G401.6 (cell line): ENCODE results near the gene ASAP2.
A peak's percentile ranks its signal among the peaks of the same experiment; 100 is the strongest.
"Not testable (repeated sequence)": the region's sequence is repeated elsewhere in the genome, so short reads cannot be mapped to it uniquely, and the experiment has no call there.

Source experiments
- FAIRE-seq: peaks from 2 replicates; lab custom pipeline; 2012; peaks lifted over from hg19 to GRCh38; lab: Jason Lieb, UNC

ASAP2 gene

GRCh38 chr2:9212661-9213411 lies 6.2 kb downstream of the ASAP2 start:
- FAIRE-seq: no peak

GRCh38 chr2:9213477-9214051 lies 7.0 kb downstream of the ASAP2 start:
- FAIRE-seq: no peak

- FAIRE-seq: no peak
Observed at GRCh38 chr2:9214873-9215272, 8.3 kb downstream of the ASAP2 start.

- FAIRE-seq: no peak
Observed at GRCh38 chr2:9215680-9216079, 9.1 kb downstream of the ASAP2 start.

GRCh38 chr2:9216143-9216542 lies 9.5 kb downstream of the ASAP2 start:
- FAIRE-seq: not testable (repeated sequence)

GRCh38 chr2:9217838-9218770 lies 11.5 kb downstream of the ASAP2 start:
- FAIRE-seq: no peak

- FAIRE-seq: no peak
Observed at GRCh38 chr2:9219027-9219445, 12.4 kb downstream of the ASAP2 start.

- FAIRE-seq: peak; percentile 17
Observed at GRCh38 chr2:9220201-9220600, 13.6 kb downstream of the ASAP2 start.

GRCh38 chr2:9221223-9221622 lies 14.6 kb downstream of the ASAP2 start:
- FAIRE-seq: peak; percentile 36

- no peak for FAIRE-seq
Observed at GRCh38 chr2:9222239-9222892, 15.8 kb downstream of the ASAP2 start.

- no peak for FAIRE-seq
Observed at GRCh38 chr2:9222893-9223287, 16.3 kb downstream of the ASAP2 start.

GRCh38 chr2:9225806-9226205 lies 19.2 kb downstream of the ASAP2 start:
- FAIRE-seq: no peak

GRCh38 chr2:9226458-9227380 lies 20.1 kb downstream of the ASAP2 start:
- no peak for FAIRE-seq

- no peak for FAIRE-seq
Observed at GRCh38 chr2:9228088-9228751, 21.6 kb downstream of the ASAP2 start.

GRCh38 chr2:9228781-9229469 lies 22.3 kb downstream of the ASAP2 start:
- no peak for FAIRE-seq

- FAIRE-seq: no peak
Observed at GRCh38 chr2:9229470-9229820, 22.8 kb downstream of the ASAP2 start.

- FAIRE-seq: no peak
Observed at GRCh38 chr2:9230051-9230802, 23.6 kb downstream of the ASAP2 start.

GRCh38 chr2:9230881-9231280 lies 24.3 kb downstream of the ASAP2 start:
- no peak for FAIRE-seq
